K562 (cell line): Measurements from ENCODE around the gene NTSR2. TPM values are rescaled to one million over a fixed set of nuclear protein-coding genes. Genes with fewer than 3 reads are reported as not detected.

Experiments
- ATAC-seq: fragments of 200-7000 bp; cut with Tn5 transposase; 3 replicates; pipeline ENCODE4 v1.9.1; 2020; ENCODE audit warnings: moderate library complexity
- BruUV-seq: library from RNA; stranded (reverse); fragments of 400-500 nt; replicated peaks from 2 replicates; lab custom pipeline; 2021; lab: Mats Ljungman, UMichigan
- CTCF ChIA-PET: fragments of 300-600 bp; formaldehyde crosslinking; extraction: SDS; loops from one replicate; lab custom pipeline; 2021; ENCODE audit warnings: low intra/inter-chr PET ratio; lab: Yijun Ruan, JAX
- POLR2A ChIA-PET: fragments of 300-600, 350-650 bp; sonication (Branson Sonifier 250); formaldehyde crosslinking; extraction: SDS; loops from one replicate; lab custom pipeline; 2021; ENCODE audit warnings: antibody characterized with exemption, inconsistent platforms; lab: Yijun Ruan, JAX
- DNase-seq, 4 experiments: peaks; one replicate each; pipeline versions ENCODE4 v3.0.0 to v3.0.0-alpha.2; 2011 to 2018; ENCODE audit warnings: low spot score in 3 of 4, mixed read lengths in 3 of 4; ENCODE audit errors: extremely low read depth in 1 of 4
- FAIRE-seq: peaks from 2 replicates; lab custom pipeline; 2011; peaks lifted over from hg19 to GRCh38; lab: Jason Lieb, UNC
- H2AFZ ChIP-seq: 2 replicates; pipeline ENCODE4 v1.6.0; 2011; ENCODE audit warnings: low read depth, low read length, control low read depth, inconsistent platforms
- H3K27ac ChIP-seq: fragments of 200-600 bp; 3 replicates; pipeline ENCODE4 v1.8.0; 2011; ENCODE audit warnings: low read depth, mild to moderate bottlenecking, control low read depth, inconsistent platforms, low read length, moderate library complexity, mixed read lengths; ENCODE audit errors: extremely low read depth
- H3K27me3 ChIP-seq, 2 experiments: fragments of 300-600 bp in 1 of 2; 2 replicates in 1 of 2; 3 replicates in 1 of 2; pipeline versions ENCODE4 v1.6.0 to v1.8.0; 2011; ENCODE audit warnings: inconsistent platforms in 2 of 2, low read length in 2 of 2, mild to moderate bottlenecking in 1 of 2, mixed read lengths in 1 of 2, moderate library complexity in 1 of 2; ENCODE audit not compliant: control insufficient read depth in 2 of 2, insufficient read depth in 2 of 2
- H3K36me3 ChIP-seq: fragments of 300-600 bp; 3 replicates; pipeline ENCODE4 v1.8.0; 2011; ENCODE audit warnings: mild to moderate bottlenecking, low read length, inconsistent platforms; ENCODE audit not compliant: control insufficient read depth, insufficient read depth
- H3K4me1 ChIP-seq, 2 experiments: fragments of 200-600 bp in 1 of 2; replicated peaks in 1 of 2; 2 replicates in 1 of 2; 3 replicates in 1 of 2; pipeline versions ENCODE4 v1.5.1 to v1.8.0; 2011; ENCODE audit warnings: inconsistent platforms in 2 of 2, low read length in 2 of 2, mild to moderate bottlenecking in 1 of 2, mixed read lengths in 1 of 2, moderate library complexity in 1 of 2; ENCODE audit not compliant: control insufficient read depth in 2 of 2, insufficient read depth in 2 of 2
- H3K4me2 ChIP-seq: 2 replicates; pipeline ENCODE4 v1.6.1; 2011; ENCODE audit warnings: low read length, control low read depth, inconsistent platforms, mixed read lengths; ENCODE audit not compliant: insufficient read depth
- H3K4me3 ChIP-seq: fragments of 200-600 bp; sonication (generic), shearing (Covaris generic); 2 replicates; pipeline ENCODE4 v1.5.1; 2016; ENCODE audit warnings: control low read depth, inconsistent platforms
- H3K79me2 ChIP-seq: fragments of 200-600 bp; 3 replicates; pipeline ENCODE4 v1.8.0; 2011; ENCODE audit warnings: low read length, inconsistent platforms; ENCODE audit not compliant: control insufficient read depth, insufficient read depth
- H3K9ac ChIP-seq, 2 experiments: 2 replicates each; pipeline versions ENCODE4 v1.6.0 to v1.6.1; 2011; ENCODE audit warnings: low read depth in 2 of 2, low read length in 2 of 2, control low read depth in 1 of 2, inconsistent platforms in 1 of 2, mild to moderate bottlenecking in 1 of 2, mixed read lengths in 1 of 2; ENCODE audit not compliant: insufficient read depth in 1 of 2
- H3K9me1 ChIP-seq: one replicate; pipeline ENCODE4 v1.6.0; 2011; ENCODE audit warnings: inconsistent platforms, mild to moderate bottlenecking, low read length, moderate library complexity; ENCODE audit not compliant: control insufficient read depth, insufficient read depth
- H3K9me3 ChIP-seq: replicated peaks from 2 replicates; pipeline ENCODE4 v1.5.1; 2011; ENCODE audit warnings: low read depth, low read length, inconsistent platforms; ENCODE audit not compliant: control insufficient read depth, insufficient read depth
- H4K20me1 ChIP-seq: replicated peaks from 2 replicates; pipeline ENCODE4 v1.6.1; 2011; ENCODE audit warnings: low read length, inconsistent platforms, mixed read lengths; ENCODE audit not compliant: control insufficient read depth, insufficient read depth
- HMGN3 ChIP-seq: IDR thresholded peaks from 2 replicates; pipeline ENCODE4 v1.6.1; 2011; ENCODE audit warnings: borderline replicate concordance, low read depth, mild to moderate bottlenecking, mixed read lengths, low read length; ENCODE audit not compliant: insufficient read length; ENCODE audit errors: extremely low read depth
- MXI1 ChIP-seq: IDR thresholded peaks from 2 replicates; pipeline ENCODE4 v1.6.1; 2011; ENCODE audit warnings: low read depth, mild to moderate bottlenecking, improper control_type of control experiment, low read length
- RFX7 ChIP-seq: fragments of 250-450 bp; sonication (Bioruptor Pico); IDR thresholded peaks from 2 replicates; pipeline ENCODE4 v1.5.1; 2021; ENCODE audit warnings: mild to moderate bottlenecking
- SP1 ChIP-seq: sonication (generic); formaldehyde crosslinking; IDR thresholded peaks from 2 replicates; pipeline ENCODE4 v1.8.1; 2022; ENCODE audit warnings: mild to moderate bottlenecking, missing genetic modification reagents
- ZBTB12 ChIP-seq: fragments of 250-450 bp; sonication (Bioruptor Pico); IDR thresholded peaks from 2 replicates; pipeline ENCODE4 v1.4.0; 2020
- ZNF24 ChIP-seq: fragments of 450-650 bp; IDR thresholded peaks from 2 replicates; pipeline ENCODE4 v1.6.1; 2016
- WGBS: fragments of 100-300 bp; shearing (Covaris generic); methylation state at CpG from one replicate; pipeline ENCODE4 v1.1.6; 2016; ENCODE audit warnings: low coverage, mixed read lengths; ENCODE audit not compliant: insufficient coverage; ENCODE audit errors: missing lambda C conversion rate; 5-methylcytosine and 5-hydroxymethylcytosine counted together
- in situ Hi-C: fragments of 300-500 bp; cut with MboI; formaldehyde crosslinking; loops from 4 replicates; pipeline ENCODE4 v1.15.0; 2018; ENCODE audit warnings: inconsistent platforms, mixed read lengths
- intact Hi-C: fragments of 100-400 bp; cut with micrococcal nuclease; formaldehyde crosslinking; loops from 2 replicates; pipeline ENCODE4 v1.14.2; 2022
- polyA plus RNA-seq, 8 experiments: library from polyadenylated mRNA; depleted of rRNA in 4 of 8; stranded (reverse) in 5 of 8; unstranded in 3 of 8; fragments of >200 nt; fragmentation: Nextera tagmentation in 2 of 8; fragmentation: Illumina TruSeq in 1 of 8; extraction: Ambion mirVana in 2 of 8; extraction: Trizol in 1 of 8; gene quantifications; 2 replicates each; pipeline versions ENCODE4 v1.2.1 to v1.2.3, GENCODE V29; 2011 to 2014; ENCODE audit warnings: inconsistent platforms in 1 of 8, missing spikeins in 1 of 8
- total RNA-seq, 7 experiments: library from RNA; depleted of rRNA in 6 of 7; stranded (reverse); fragments of >200 nt in 6 of 7; fragmentation: Illumina TruSeq in 2 of 7; extraction: Trizol in 2 of 7; gene quantifications; 2 replicates each; pipeline versions ENCODE4 v1.2.1 to v1.2.3, GENCODE V29; 2011 to 2021; ENCODE audit warnings: low replicate concordance in 1 of 7
- TF ChIP-seq, protein P1 (sequence below): fragments of 450-650 bp; IDR thresholded peaks from 2 replicates; pipeline ENCODE4 v1.6.1; 2016; ENCODE audit warnings: antibody characterized with exemption

NTSR2 gene
- total and polyA plus RNA-seq, 9 of the 15 experiments (the other 6 are each of a cell fraction or from before 2014, with no cell fraction given) = not detected

DNA sequence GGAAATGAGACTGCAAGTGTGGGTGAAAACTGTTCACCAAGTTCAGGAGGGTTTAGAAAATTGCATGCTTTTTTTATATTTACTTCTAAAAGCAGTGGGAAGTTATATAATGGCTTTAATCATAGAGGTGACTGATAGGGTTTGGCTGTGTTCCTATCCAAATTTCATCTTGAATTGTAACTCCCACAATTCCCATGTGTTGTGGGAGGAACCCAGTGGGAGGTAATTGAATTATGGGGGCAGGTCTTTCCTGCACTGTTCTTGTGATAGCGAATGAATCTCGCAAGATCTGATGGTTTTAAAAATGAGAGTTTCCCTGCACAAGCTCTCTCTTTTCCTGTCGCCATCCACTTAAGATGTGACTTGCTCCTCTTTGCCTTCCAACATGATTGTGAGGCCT is 35.7 kb upstream of the NTSR2 start:
- 8% methylated on average over 3 of the region's 3 CpGs for WGBS

More for the DNA sequence above, 35.7 kb upstream of the NTSR2 start:
- no peak for FAIRE-seq
- no peak overlapping the region for H3K27ac ChIP-seq
- no peak for DNase-seq
- H3K79me2 ChIP-seq = no peaks in the 10 kb centered on the region
- no peak for ATAC-seq
- H2AFZ ChIP-seq = no peak overlapping the region
- BruUV-seq = no TSS peak
- intact Hi-C loops (no loop called here), in situ Hi-C loops (no loop called here)
- H3K36me3 ChIP-seq = no peaks in the 10 kb centered on the region
- peaks cover 2% of the 10 kb centered on the region; the same call in 1 of the 2 replicates for H3K9me3 ChIP-seq
- no peak overlapping the region for H3K4me2 ChIP-seq
- ChIA-PET CTCF (no interaction called here), POLR2A (interaction anchor here (0.6 to 1.2 kb wide), 3 partner anchors 10 to 41 kb away, joined by 3 to 5 read pairs (median 4); partner anchors contain the start of gene LPIN1)
- H3K4me1 ChIP-seq = peaks cover 0 to 4% of the 10 kb centered on the region in 2 experiments; a peak in 2 of 5 replicates
- peaks cover 4 to 21% of the 10 kb centered on the region in 2 experiments; a peak in 2 of 5 replicates for H3K27me3 ChIP-seq
- TF ChIP-seq HMGN3 (no peak), SP1 (CRISPR knock-in tag) (no peak), ZNF24 (no peak), ZBTB12 (CRISPR knock-in tag) (no peak), RFX7 (CRISPR knock-in tag) (no peak), MXI1 (no peak)
- TF ChIP-seq, protein P1, sequence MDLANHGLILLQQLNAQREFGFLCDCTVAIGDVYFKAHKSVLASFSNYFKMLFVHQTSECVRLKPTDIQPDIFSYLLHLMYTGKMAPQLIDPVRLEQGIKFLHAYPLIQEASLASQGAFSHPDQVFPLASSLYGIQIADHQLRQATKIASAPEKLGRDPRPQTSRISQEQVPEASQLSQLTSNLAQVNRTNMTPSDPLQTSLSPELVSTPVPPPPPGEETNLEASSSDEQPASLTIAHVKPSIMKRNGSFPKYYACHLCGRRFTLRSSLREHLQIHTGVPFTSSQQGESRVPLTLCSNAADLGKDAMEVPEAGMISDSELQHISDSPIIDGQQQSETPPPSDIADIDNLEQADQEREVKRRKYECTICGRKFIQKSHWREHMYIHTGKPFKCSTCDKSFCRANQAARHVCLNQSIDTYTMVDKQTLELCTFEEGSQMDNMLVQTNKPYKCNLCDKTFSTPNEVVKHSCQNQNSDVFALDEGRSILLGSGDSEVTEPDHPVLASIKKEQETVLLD = no peak
- no peaks in the 10 kb centered on the region for H4K20me1 ChIP-seq
- no peaks in the 10 kb centered on the region for H3K9me1 ChIP-seq
- no peak overlapping the region for H3K4me3 ChIP-seq
- no peak overlapping the region for H3K9ac ChIP-seq
